ENCODE results near the gene LRRC10B. TPM values are rescaled to one million over a fixed set of nuclear protein-coding genes. Genes with fewer than 3 reads are reported as not detected.
A peak's percentile ranks its signal among the peaks of the same experiment; 100 is the strongest.

Gene LRRC10B
- total and polyA plus RNA-seq, 2 experiments from 2014 or later: 0.43 TPM; not detected in 1

DNA sequence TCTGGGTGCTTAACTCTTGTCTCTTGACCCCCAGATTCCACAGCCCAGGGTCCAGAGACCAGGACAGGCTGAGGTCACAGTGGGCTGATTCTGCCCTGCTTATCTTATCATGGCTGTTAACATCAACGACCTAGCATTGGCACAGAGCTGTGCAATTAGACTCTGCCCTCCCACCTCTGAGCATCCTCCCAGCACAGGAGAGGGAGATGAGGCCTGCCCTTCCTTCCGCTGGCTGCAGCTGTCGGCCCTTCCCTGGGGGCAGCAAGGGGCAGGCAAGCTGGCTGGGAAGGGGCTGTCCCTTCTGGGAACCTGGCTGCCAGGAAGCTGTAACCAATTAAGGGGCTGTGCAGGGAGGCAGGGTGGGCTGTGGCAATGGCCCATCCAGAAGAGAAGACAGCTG, 22.5 kb downstream of the LRRC10B start:
- Histone ChIP-seq H3K4me1 (ENCODE audit: insufficient read depth) (no peaks in the 10 kb centered on the region), H3K4me3 (no peak overlapping the region), H3K27me3 (replicated peaks; ENCODE audit: insufficient read depth) (no peaks in the 10 kb centered on the region), H3K9ac (no peak overlapping the region), H3K36me3 (ENCODE audit: low read depth) (no peaks in the 10 kb centered on the region), H2AFZ (no peak overlapping the region), H3K9me3 (ENCODE audit: low read depth) (no peaks in the 10 kb centered on the region), H3F3A (ENCODE audit: insufficient read depth) (no peaks in the 10 kb centered on the region), H3K79me2 (ENCODE audit: insufficient read depth) (no peaks in the 10 kb centered on the region), H3K27ac (no peak overlapping the region), H3K9me2 (ENCODE audit: insufficient read depth) (no peaks in the 10 kb centered on the region), H4K20me1 (ENCODE audit: insufficient read depth) (no peaks in the 10 kb centered on the region), H3K4me2 (ENCODE audit: unreplicated experiment) (no peak overlapping the region)
- no peak for DNase-seq
- in situ Hi-C loops (cut with MboI): no loop called here
- 53 to 57% methylated on average over 3 of the region's 3 CpGs for WGBS, 2 experiments (ENCODE audit: low coverage in 1 of 2, low lambda C conversion rate in 2 of 2, missing lambda C conversion rate in 2 of 2)
- TF ChIP-seq EZH2phosphoT487 (IDR thresholded peaks at IDR 0.05; ENCODE audit: insufficient read depth, low read depth) (no peak), EZH2 (IDR thresholded peaks at IDR 0.05; ENCODE audit: insufficient read depth, poor library complexity, severe bottlenecking) (no peak)

DNA sequence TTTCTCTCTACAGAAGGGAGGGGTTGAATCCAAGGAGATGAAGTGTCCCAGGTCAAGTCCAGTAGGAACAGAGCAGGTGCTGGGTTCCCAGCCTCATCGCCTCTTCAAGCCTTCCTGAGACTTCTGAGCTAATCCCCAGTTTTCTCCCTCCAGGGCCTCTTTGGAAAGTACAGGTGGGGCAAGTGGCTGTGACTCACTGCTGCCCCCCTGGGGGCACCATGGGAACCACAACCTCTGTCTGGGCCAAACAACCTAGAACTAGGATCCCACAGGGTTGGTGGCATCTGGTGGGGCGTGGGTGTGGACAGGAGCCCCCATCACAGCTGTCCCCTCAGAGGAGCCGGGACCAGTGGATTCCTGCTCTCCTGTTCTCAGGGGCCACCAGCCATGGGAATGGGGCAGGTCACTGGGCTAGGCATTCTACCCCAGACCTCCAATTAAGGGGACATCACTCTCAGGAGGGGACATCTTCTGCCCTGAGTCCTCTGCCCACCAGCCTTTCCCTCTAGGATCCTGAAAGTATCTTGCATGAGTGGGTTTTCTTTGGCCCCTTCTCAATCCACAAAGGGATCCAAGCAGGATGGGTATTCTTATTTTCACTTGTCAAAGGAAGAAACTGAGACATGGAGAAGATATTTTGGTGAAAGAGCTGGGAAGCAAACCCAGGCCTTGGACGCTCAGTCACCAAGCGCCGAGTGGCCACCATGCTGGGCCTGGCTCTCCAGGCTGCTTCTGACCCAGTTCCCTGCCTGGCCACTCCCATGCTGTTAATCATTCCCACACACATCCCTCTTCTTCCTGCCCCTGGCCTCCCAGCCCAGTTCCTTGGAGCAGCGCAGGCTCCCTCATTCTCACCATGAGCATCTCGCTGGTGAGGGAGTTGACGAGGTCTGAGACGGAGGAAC, 23.8 kb downstream of the LRRC10B start:
- in situ Hi-C loops (cut with MboI): no loop called here
- Histone ChIP-seq H3K4me3 (no peak overlapping the region), H2AFZ (no peak overlapping the region), H3K27ac (no peak overlapping the region), H3K36me3 (ENCODE audit: low read depth) (no peaks in the 10 kb centered on the region), H3K79me2 (ENCODE audit: insufficient read depth) (no peaks in the 10 kb centered on the region), H3K27me3 (replicated peaks; ENCODE audit: insufficient read depth) (no peaks in the 10 kb centered on the region), H3K9ac (no peak overlapping the region), H4K20me1 (ENCODE audit: insufficient read depth) (no peaks in the 10 kb centered on the region), H3K4me1 (ENCODE audit: insufficient read depth) (no peaks in the 10 kb centered on the region), H3K9me3 (ENCODE audit: low read depth) (no peaks in the 10 kb centered on the region), H3K9me2 (ENCODE audit: insufficient read depth) (no peaks in the 10 kb centered on the region), H3K4me2 (ENCODE audit: unreplicated experiment) (no peak overlapping the region), H3F3A (ENCODE audit: insufficient read depth) (no peaks in the 10 kb centered on the region)
- peak; percentile 44 for DNase-seq
- 48 to 49% methylated on average over 10 of the region's 10 CpGs for WGBS, 2 experiments (ENCODE audit: low coverage in 1 of 2, low lambda C conversion rate in 2 of 2, missing lambda C conversion rate in 2 of 2)
- no peak for TF ChIP-seq EZH2phosphoT487 (IDR thresholded peaks at IDR 0.05; ENCODE audit: insufficient read depth, low read depth)
- no peak for TF ChIP-seq EZH2 (IDR thresholded peaks at IDR 0.05; ENCODE audit: insufficient read depth, poor library complexity, severe bottlenecking)

DNA sequence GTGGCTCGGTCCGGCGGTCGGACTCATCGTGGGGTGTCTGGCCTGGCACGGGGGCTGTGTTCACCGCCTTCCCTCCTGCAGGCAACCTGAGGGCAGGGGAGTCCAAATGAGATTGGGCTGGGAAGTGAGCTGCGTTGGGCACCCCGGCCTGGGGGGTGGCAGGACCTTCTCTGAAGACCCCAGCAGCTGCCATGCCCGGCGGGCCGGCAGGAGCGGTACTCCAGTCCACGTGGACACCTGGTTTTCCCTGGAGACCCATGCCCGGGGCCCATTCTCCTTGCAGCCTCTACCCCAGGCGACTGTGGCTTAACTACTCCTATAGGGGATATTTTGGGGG, 24.5 kb downstream of the LRRC10B start:
- no peaks in the 10 kb centered on the region for H3K9me3 ChIP-seq (ENCODE audit: low read depth)
- H3K4me1 ChIP-seq (ENCODE audit: insufficient read depth): no peaks in the 10 kb centered on the region
- TF ChIP-seq EZH2 (IDR thresholded peaks at IDR 0.05; ENCODE audit: insufficient read depth, poor library complexity, severe bottlenecking): no peak
- no peak for TF ChIP-seq EZH2phosphoT487 (IDR thresholded peaks at IDR 0.05; ENCODE audit: insufficient read depth, low read depth)
- H3K4me2 ChIP-seq (ENCODE audit: unreplicated experiment): no peak overlapping the region
- no peaks in the 10 kb centered on the region for H3F3A ChIP-seq (ENCODE audit: insufficient read depth)
- H3K79me2 ChIP-seq (ENCODE audit: insufficient read depth): no peaks in the 10 kb centered on the region
- H3K27ac ChIP-seq: no peak overlapping the region
- no peaks in the 10 kb centered on the region for H3K36me3 ChIP-seq (ENCODE audit: low read depth)
- H2AFZ ChIP-seq: no peak overlapping the region
- no peaks in the 10 kb centered on the region for H4K20me1 ChIP-seq (ENCODE audit: insufficient read depth)
- no peak for DNase-seq
- H3K9me2 ChIP-seq (ENCODE audit: insufficient read depth): no peaks in the 10 kb centered on the region
- 63 to 68% methylated on average over 15 to 16 of the region's 16 CpGs for WGBS, 2 experiments (ENCODE audit: low coverage in 1 of 2, low lambda C conversion rate in 2 of 2, missing lambda C conversion rate in 2 of 2)
- H3K4me3 ChIP-seq: no peak overlapping the region
- no peak overlapping the region for H3K9ac ChIP-seq
- in situ Hi-C loops (cut with MboI): no loop called here
- H3K27me3 ChIP-seq (replicated peaks; ENCODE audit: insufficient read depth): no peaks in the 10 kb centered on the region

DNA sequence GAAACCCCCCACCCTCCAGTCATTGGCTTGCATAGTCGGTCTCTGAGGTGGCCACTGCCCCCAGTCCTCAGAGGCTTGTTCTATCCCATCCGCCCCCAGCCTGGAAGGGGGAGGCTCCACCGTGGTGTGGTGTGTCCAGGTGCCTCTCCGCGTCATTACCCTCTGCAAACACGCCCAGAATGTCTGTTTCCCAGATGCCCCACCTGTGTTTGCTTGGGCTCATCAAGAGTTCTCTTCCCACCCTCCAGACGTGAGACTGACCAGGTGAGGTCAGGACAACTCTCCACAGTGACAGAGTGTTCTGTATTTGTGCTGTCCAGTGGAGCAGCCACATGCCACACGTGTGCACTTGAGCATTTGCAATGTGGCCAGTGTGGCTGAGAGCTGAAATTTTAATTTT, 24.9 kb downstream of the LRRC10B start:
- Histone ChIP-seq H3K36me3 (ENCODE audit: low read depth) (no peaks in the 10 kb centered on the region), H3K9me2 (ENCODE audit: insufficient read depth) (no peaks in the 10 kb centered on the region), H2AFZ (no peak overlapping the region), H3K27ac (no peak overlapping the region), H3K4me3 (no peak overlapping the region), H3K9me3 (ENCODE audit: low read depth) (no peaks in the 10 kb centered on the region), H3K4me1 (ENCODE audit: insufficient read depth) (no peaks in the 10 kb centered on the region), H3K79me2 (ENCODE audit: insufficient read depth) (no peaks in the 10 kb centered on the region), H3K9ac (no peak overlapping the region), H3K4me2 (ENCODE audit: unreplicated experiment) (no peak overlapping the region), H3K27me3 (replicated peaks; ENCODE audit: insufficient read depth) (no peaks in the 10 kb centered on the region), H4K20me1 (ENCODE audit: insufficient read depth) (no peaks in the 10 kb centered on the region), H3F3A (ENCODE audit: insufficient read depth) (no peaks in the 10 kb centered on the region)
- 47 to 50% methylated on average over 7 to 8 of the region's 8 CpGs for WGBS, 2 experiments (ENCODE audit: low coverage in 1 of 2, low lambda C conversion rate in 2 of 2, missing lambda C conversion rate in 2 of 2)
- no peak for TF ChIP-seq EZH2phosphoT487 (IDR thresholded peaks at IDR 0.05; ENCODE audit: insufficient read depth, low read depth)
- TF ChIP-seq EZH2 (IDR thresholded peaks at IDR 0.05; ENCODE audit: insufficient read depth, poor library complexity, severe bottlenecking): no peak
- DNase-seq: no peak
- in situ Hi-C loops (cut with MboI): no loop called here
